DMS 273 (cell line): Measurements from ENCODE around the gene GRIPAP1.

Experiments used
- DNase-seq: peaks from one replicate; lab custom pipeline; 2025; ENCODE audit not compliant: unreplicated experiment; lab: John Stamatoyannopoulos, UW

Gene GRIPAP1

GRCh38 chrX:48927736-48928382 is 74.2 kb downstream of the GRIPAP1 start:
- no peak for DNase-seq

- no peak for DNase-seq
Measured at GRCh38 chrX:48927123-48927522, 74.9 kb downstream of the GRIPAP1 start.

GRCh38 chrX:48924270-48924669 is 77.8 kb downstream of the GRIPAP1 start:
- DNase-seq = no peak

- DNase-seq = no peak
Measured at GRCh38 chrX:48923771-48924170, 78.3 kb downstream of the GRIPAP1 start.
